Mesothelial cell of epicardium (in vitro differentiated cells): ENCODE results near the gene RBAK. TPM values are rescaled to one million over a fixed set of nuclear protein-coding genes. Genes with fewer than 3 reads are reported as not detected.

Experiments used
- DNase-seq, 2 experiments: peaks; one replicate each; pipeline ENCODE4 v3.0.0; 2021; ENCODE audit warnings: low spot score in 2 of 2; ENCODE audit not compliant: unreplicated experiment in 2 of 2
- H3K27ac Mint-ChIP-seq: 2 replicates; pipeline ENCODE4 v1.8.0; 2021; ENCODE audit warnings: mixed read lengths
- H3K27me3 Mint-ChIP-seq: 2 replicates; pipeline ENCODE4 v1.8.0; 2021; ENCODE audit warnings: low read depth, mixed read lengths
- H3K36me3 Mint-ChIP-seq: 2 replicates; pipeline ENCODE4 v1.8.0; 2021; ENCODE audit warnings: mixed read lengths
- H3K4me1 Mint-ChIP-seq: 2 replicates; pipeline ENCODE4 v1.8.0; 2021; ENCODE audit warnings: mixed read lengths
- H3K4me3 Mint-ChIP-seq: 2 replicates; pipeline ENCODE4 v1.8.0; 2021; ENCODE audit warnings: mild to moderate bottlenecking, moderate library complexity, mixed read lengths
- H3K9me3 Mint-ChIP-seq: 2 replicates; pipeline ENCODE4 v1.8.0; 2021; ENCODE audit warnings: mixed read lengths
- CTCF ChIP-seq: fragments of 200-600 bp; sonication (generic); IDR thresholded peaks from one replicate; pipeline ENCODE4 v1.5.0; 2021; ENCODE audit warnings: antibody characterized with exemption; ENCODE audit not compliant: unreplicated experiment
- total RNA-seq: library from RNA; stranded (reverse); gene quantifications from 3 replicates; pipeline ENCODE4 v1.2.1, GENCODE V29; 2021

The RBAK gene
- total RNA-seq, 1 donor from 2014 or later = 19.9 TPM

DNA sequence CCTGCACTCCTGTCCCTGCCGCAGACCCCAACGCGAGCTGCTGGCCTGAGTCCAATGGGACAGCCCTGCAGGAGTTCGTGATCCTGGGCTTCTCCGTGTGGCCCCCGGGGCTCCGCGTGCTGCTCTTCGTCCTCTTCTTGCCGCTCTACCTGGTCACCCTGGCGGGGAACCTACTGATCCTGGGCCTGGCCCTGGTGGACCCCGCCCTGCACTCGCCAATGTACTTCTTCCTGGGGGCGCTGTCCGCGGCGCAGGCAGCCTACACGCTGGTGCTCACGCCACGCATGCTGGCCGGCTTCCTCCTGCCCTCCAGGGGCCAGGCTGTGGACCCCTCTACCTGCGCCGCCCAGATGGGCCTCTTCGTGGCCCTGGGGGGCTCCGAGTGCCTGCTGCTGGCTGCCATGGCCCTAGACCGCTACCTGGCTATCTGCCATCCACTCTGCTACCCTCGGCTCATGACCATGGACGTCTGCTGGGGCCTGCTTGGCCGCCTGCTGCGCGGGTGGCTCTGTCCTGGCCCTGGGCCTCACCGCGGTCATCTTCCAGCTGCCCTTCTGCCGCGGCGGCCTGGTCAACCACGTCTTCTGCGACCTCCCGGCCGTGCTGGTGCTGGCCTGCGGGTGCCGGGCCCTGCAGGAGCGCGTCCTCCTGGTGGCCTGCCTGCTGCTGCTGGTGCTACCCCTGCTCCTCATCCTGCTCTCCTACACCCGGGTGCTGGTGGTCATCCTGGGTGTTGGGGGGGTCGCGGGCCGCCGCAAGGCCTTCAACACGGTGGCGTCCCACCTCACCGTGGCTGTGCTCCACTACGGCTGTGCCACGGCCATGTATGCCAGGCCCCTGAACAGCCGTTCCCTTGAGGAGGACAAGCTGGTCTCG, 71.7 kb downstream of the RBAK start:
- no peak overlapping the region for H3K27ac Mint-ChIP-seq
- H3K9me3 Mint-ChIP-seq = peaks cover 4% of the 10 kb centered on the region
- H3K4me1 Mint-ChIP-seq = no peaks in the 10 kb centered on the region
- H3K36me3 Mint-ChIP-seq = no peaks in the 10 kb centered on the region
- DNase-seq = no peak
- no peak for TF ChIP-seq CTCF
- peaks cover 24% of the 10 kb centered on the region for H3K27me3 Mint-ChIP-seq
- H3K4me3 Mint-ChIP-seq = no peak overlapping the region

Other genes with a start within 250 kb of the RBAK start
- 0.11 to 0.22 TPM (median 0.20 TPM) in 3 replicates for gene PAPOLB, start 183.8 kb upstream of the RBAK start, total RNA-seq
- gene RADIL, start 162.1 kb upstream of the RBAK start, total RNA-seq = 3.3 to 4.2 TPM (median 4.0 TPM) in 3 replicates
- gene MMD2, start 86.7 kb upstream of the RBAK start, total RNA-seq = not detected in 3 replicates
- 85.6 to 89.7 TPM (median 86.1 TPM) in 3 replicates for gene WIPI2, start 144.4 kb downstream of the RBAK start, total RNA-seq
- 33.6 to 37.9 TPM (median 33.9 TPM) in 3 replicates for gene SLC29A4, start 237.1 kb downstream of the RBAK start, total RNA-seq